Astrocyte (in vitro differentiated cells and primary cell): ENCODE measurements around the gene UBAC1.

Experiments
- EZH2 ChIP-seq: IDR thresholded peaks from 2 replicates; pipeline ENCODE4 v1.6.1; 2012; ENCODE audit warnings: mild to moderate bottlenecking, low read length, inconsistent platforms; ENCODE audit not compliant: insufficient read depth
- TF ChIP-seq, protein P1 (sequence below): IDR thresholded peaks from 2 replicates; pipeline ENCODE4 v1.5.1; 2011; ENCODE audit warnings: low read depth, mild to moderate bottlenecking, inconsistent platforms, low read length, moderate library complexity; ENCODE audit not compliant: insufficient read depth

GRCh38 chr9:135974220-135974573, 13.0 kb upstream of the UBAC1 start:
- TF ChIP-seq, protein P1, sequence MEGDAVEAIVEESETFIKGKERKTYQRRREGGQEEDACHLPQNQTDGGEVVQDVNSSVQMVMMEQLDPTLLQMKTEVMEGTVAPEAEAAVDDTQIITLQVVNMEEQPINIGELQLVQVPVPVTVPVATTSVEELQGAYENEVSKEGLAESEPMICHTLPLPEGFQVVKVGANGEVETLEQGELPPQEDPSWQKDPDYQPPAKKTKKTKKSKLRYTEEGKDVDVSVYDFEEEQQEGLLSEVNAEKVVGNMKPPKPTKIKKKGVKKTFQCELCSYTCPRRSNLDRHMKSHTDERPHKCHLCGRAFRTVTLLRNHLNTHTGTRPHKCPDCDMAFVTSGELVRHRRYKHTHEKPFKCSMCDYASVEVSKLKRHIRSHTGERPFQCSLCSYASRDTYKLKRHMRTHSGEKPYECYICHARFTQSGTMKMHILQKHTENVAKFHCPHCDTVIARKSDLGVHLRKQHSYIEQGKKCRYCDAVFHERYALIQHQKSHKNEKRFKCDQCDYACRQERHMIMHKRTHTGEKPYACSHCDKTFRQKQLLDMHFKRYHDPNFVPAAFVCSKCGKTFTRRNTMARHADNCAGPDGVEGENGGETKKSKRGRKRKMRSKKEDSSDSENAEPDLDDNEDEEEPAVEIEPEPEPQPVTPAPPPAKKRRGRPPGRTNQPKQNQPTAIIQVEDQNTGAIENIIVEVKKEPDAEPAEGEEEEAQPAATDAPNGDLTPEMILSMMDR = no peak
- TF ChIP-seq EZH2 = no peak
